ENCODE data around the gene ENO3. TPM values are rescaled to one million over a fixed set of nuclear protein-coding genes. Genes with fewer than 3 reads are reported as not detected.

Gene ENO3
- total and polyA plus RNA-seq, 5 donors, result 198 to 695 (median 246) TPM

DNA sequence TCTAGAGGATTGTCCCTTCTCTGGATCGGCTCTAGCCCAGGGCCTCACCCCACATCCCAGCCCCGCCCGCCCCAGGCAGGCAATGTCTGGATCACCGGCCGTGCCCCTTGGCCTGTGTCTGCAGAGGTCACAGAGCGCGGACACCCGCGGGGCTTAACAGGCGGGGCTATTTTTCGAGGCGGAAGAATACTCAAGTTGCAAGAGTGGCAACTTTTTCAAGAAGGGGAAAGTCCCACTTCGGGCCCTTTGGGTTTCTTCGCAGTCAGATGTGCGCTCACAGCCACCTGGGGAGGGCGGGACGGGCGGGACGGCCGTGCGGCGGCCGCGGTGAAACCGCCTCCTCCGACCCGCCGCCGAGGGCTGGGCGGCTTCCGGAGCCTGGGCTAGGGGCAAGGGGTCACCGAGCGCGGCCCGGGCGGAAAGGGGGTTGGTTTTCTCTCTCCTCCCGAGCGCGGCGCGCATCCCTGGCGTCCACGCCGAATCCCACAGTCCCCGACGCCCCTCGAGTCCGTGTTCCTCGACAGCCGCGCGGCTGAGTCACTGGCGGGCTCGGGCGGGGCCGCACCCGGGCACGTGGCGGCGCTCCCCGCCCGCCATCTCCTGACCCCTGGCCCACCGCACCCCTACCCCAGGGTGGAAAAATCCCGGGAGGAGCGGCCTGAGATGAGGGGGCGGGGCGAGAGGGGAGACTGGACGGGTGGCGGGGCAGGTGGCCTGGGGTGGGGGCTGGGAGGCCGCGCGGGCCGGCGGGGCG lies 1.4 kb upstream of the ENO3 start:
- Histone ChIP-seq H3K9me3 (ENCODE audit: control insufficient read depth, low read length) (no peaks in the 10 kb centered on the region), H3K27ac (ENCODE audit: low read length) (peak overlapping the region; percentile 82), H3K27me3 (ENCODE audit: control insufficient read depth, insufficient read depth) (no peaks in the 10 kb centered on the region), H3K4me3 (ENCODE audit: low read length) (peak overlapping the region; percentile 87), H3K4me1 (ENCODE audit: control insufficient read depth, insufficient read depth, low read length) (peaks cover 5% of the 10 kb centered on the region)
- under 1% methylated on average over 75 of the region's 75 CpGs for WGBS
- intact Hi-C loops (cut with DNase I), result no loop called here
- peak; percentile 83 to 89 (median 88) for DNase-seq
- peak; percentile 22 to 52 for ATAC-seq

GRCh38 chr17:4950075-4950745 lies 709 bp upstream of the ENO3 start:
- WGBS, result 4% methylated on average over 52 of the region's 52 CpGs
- ATAC-seq (peak in 1 of 2 donors; percentile 60), DNase-seq (peak; percentile 83 to 92 (median 91))
- peak overlapping the region; percentile 87 for H3K4me3 ChIP-seq (ENCODE audit: low read length)
- H3K27ac ChIP-seq (ENCODE audit: low read length), result peak overlapping the region; percentile 94
- H3K4me1 ChIP-seq (ENCODE audit: control insufficient read depth, insufficient read depth, low read length), result peaks cover 4% of the 10 kb centered on the region
- intact Hi-C loops (cut with DNase I), result no loop called here
- no peaks in the 10 kb centered on the region for H3K27me3 ChIP-seq (ENCODE audit: control insufficient read depth, insufficient read depth)
- H3K9me3 ChIP-seq (ENCODE audit: control insufficient read depth, low read length), result no peaks in the 10 kb centered on the region

DNA sequence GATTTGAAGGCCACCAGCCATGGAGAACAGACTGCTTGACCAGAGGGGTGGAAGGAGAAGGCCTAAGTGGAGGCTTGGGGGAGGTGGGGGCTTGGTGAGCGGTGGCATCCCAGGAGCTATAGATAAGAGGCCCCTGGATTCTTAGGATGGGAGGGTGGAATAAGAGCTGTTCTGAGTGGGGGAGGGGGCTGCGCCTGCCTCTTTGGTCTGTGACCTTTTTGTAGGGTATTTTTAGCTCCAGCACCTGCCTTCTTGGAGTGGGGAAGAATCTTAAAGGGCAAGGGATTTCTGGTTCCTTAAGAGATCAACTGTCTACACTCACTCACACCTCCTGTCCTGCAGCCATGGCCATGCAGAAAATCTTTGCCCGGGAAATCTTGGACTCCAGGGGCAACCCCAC lies 567 bp downstream of the ENO3 start:
- ATAC-seq (no peak), DNase-seq (no peak)
- intact Hi-C loops (cut with DNase I), result no loop called here
- no peaks in the 10 kb centered on the region for H3K4me1 ChIP-seq (ENCODE audit: control insufficient read depth, insufficient read depth, low read length)
- 58% methylated on average over 3 of the region's 3 CpGs for WGBS
- peak overlapping the region; percentile 94 for H3K27ac ChIP-seq (ENCODE audit: low read length)
- H3K9me3 ChIP-seq (ENCODE audit: control insufficient read depth, low read length), result no peaks in the 10 kb centered on the region
- no peaks in the 10 kb centered on the region for H3K27me3 ChIP-seq (ENCODE audit: control insufficient read depth, insufficient read depth)
- H3K4me3 ChIP-seq (ENCODE audit: low read length), result peak overlapping the region; percentile 27

DNA sequence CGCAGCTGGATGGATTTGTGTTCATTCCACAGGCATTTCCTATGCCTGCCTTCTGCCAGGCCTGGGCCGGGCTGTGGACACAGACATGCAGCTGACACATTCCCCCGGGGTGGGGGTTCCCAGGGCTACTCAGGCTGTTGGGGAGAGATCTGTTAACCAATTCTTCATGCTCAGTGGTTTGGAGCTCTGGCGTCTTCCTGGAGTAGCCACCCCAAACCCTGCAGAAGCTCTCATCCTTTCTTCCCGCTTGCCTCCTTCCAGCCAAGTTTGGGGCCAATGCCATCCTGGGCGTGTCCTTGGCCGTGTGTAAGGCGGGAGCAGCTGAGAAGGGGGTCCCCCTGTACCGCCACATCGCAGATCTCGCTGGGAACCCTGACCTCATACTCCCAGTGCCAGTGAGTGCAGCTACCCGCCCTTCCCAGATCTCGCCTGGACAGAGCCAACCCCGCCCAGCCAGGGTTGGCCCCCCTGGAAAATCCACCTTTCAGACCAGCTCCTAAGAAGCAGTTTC lies 2.6 kb downstream of the ENO3 start:
- no peaks in the 10 kb centered on the region for H3K9me3 ChIP-seq (ENCODE audit: control insufficient read depth, low read length)
- no peak for ATAC-seq
- WGBS, result 72% methylated on average over 14 of the region's 14 CpGs
- DNase-seq, result no peak
- H3K4me1 ChIP-seq (ENCODE audit: control insufficient read depth, insufficient read depth, low read length), result no peaks in the 10 kb centered on the region
- H3K4me3 ChIP-seq (ENCODE audit: low read length), result no peak overlapping the region
- H3K27ac ChIP-seq (ENCODE audit: low read length), result no peak overlapping the region
- intact Hi-C loops (cut with DNase I), result no loop called here
- H3K27me3 ChIP-seq (ENCODE audit: control insufficient read depth, insufficient read depth), result no peaks in the 10 kb centered on the region

DNA sequence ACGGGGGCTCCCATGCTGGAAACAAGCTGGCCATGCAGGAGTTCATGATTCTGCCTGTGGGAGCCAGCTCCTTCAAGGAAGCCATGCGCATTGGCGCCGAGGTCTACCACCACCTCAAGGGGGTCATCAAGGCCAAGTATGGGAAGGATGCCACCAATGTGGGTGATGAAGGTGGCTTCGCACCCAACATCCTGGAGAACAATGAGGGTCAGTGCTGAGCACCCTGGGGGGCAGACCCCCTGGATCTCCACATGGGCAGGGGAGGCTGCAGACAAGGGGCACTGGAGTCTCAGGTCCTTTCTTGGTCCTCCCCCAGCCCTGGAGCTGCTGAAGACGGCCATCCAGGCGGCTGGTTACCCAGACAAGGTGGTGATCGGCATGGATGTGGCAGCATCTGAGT lies 4.2 kb downstream of the ENO3 start:
- DNase-seq (no peak), ATAC-seq (no peak)
- Histone ChIP-seq H3K9me3 (ENCODE audit: control insufficient read depth, low read length) (no peaks in the 10 kb centered on the region), H3K4me1 (ENCODE audit: control insufficient read depth, insufficient read depth, low read length) (no peaks in the 10 kb centered on the region), H3K27me3 (ENCODE audit: control insufficient read depth, insufficient read depth) (no peaks in the 10 kb centered on the region), H3K4me3 (ENCODE audit: low read length) (no peak overlapping the region), H3K27ac (ENCODE audit: low read length) (no peak overlapping the region)
- 98% methylated on average over 8 of the region's 8 CpGs for WGBS
- intact Hi-C loops (cut with DNase I), result no loop called here

DNA sequence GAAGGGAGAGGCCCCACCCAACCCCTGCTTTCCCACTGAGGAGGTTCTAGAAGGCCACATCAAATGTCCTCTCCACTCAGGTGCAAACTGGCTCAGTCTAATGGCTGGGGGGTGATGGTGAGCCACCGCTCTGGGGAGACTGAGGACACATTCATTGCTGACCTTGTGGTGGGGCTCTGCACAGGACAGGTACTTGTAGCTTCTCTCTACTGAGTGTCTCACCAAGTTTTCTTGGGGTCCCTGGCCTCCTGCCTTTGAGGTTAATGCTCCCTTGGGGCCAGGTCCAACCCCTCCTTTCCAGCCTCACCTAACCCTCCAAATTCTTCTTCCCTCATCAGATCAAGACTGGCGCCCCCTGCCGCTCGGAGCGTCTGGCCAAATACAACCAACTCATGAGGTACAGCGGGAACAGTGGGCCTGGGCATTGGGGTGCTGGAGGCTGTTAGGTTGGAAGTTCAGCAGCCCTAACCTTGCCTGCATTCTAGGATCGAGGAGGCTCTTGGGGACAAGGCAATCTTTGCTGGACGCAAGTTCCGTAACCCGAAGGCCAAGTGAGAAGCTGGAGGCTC lies 5.7 kb downstream of the ENO3 start:
- no peaks in the 10 kb centered on the region for H3K27me3 ChIP-seq (ENCODE audit: control insufficient read depth, insufficient read depth)
- intact Hi-C loops (cut with DNase I), result no loop called here
- WGBS, result 73% methylated on average over 10 of the region's 10 CpGs
- ATAC-seq (no peak), DNase-seq (peak in 1 of 3 donors; percentile 82)
- H3K4me3 ChIP-seq (ENCODE audit: low read length), result no peak overlapping the region
- H3K4me1 ChIP-seq (ENCODE audit: control insufficient read depth, insufficient read depth, low read length), result no peaks in the 10 kb centered on the region
- no peak overlapping the region for H3K27ac ChIP-seq (ENCODE audit: low read length)
- no peaks in the 10 kb centered on the region for H3K9me3 ChIP-seq (ENCODE audit: control insufficient read depth, low read length)

GRCh38 chr17:4958102-4958501 lies 7.2 kb downstream of the ENO3 start:
- intact Hi-C loops (cut with DNase I), result no loop called here
- ATAC-seq, result no peak

GRCh38 chr17:4959261-4959965 lies 8.5 kb downstream of the ENO3 start:
- intact Hi-C loops (cut with DNase I), result no loop called here
- peak; percentile 7 to 9 for ATAC-seq

More at GRCh38 chr17:4958102-4958501, 7.2 kb downstream of the ENO3 start:
- no peak for DNase-seq
- Histone ChIP-seq H3K4me3 (ENCODE audit: low read length) (no peak overlapping the region), H3K27ac (ENCODE audit: low read length) (no peak overlapping the region), H3K27me3 (ENCODE audit: control insufficient read depth, insufficient read depth) (no peaks in the 10 kb centered on the region), H3K4me1 (ENCODE audit: control insufficient read depth, insufficient read depth, low read length) (no peaks in the 10 kb centered on the region), H3K9me3 (ENCODE audit: control insufficient read depth, low read length) (no peaks in the 10 kb centered on the region)
- WGBS, result 66% methylated on average over 3 of the region's 3 CpGs

DNA sequence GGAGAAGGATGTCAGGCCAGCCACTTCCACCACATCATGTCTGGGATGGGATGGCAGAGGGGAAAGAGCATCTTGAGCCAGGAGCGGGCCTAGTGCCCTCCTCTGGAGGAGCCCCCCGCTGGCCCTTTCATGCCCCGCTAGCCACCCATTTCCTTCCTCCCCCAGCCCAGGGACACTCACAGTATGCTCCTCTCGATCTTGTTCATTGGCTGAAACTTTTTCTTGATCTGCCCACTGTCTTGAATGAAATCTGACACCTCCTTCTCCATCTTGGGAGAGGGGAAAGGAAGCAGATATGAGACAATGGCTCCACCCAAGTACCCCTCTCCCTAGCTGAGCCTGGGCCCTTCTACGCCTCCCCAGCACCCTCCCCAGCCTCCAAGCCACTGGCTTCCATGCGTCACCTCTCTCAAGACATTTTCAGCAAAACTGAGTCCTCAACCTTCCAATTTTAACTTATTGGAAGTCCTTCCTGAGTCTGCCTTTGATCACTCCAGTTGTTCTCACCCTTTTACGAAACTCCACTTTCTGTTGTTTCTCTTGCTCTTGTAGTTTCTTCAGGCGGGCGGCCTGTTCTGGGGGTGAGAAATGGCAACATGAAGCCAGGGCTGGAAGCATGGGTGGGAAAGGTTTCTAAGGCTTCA lies 9.5 kb downstream of the ENO3 start:
- DNase-seq (no peak), ATAC-seq (no peak)
- H3K4me3 ChIP-seq (ENCODE audit: low read length), result no peak overlapping the region
- H3K27ac ChIP-seq (ENCODE audit: low read length), result no peak overlapping the region
- no peaks in the 10 kb centered on the region for H3K27me3 ChIP-seq (ENCODE audit: control insufficient read depth, insufficient read depth)
- no peaks in the 10 kb centered on the region for H3K9me3 ChIP-seq (ENCODE audit: control insufficient read depth, low read length)
- WGBS, result 81% methylated on average over 9 of the region's 9 CpGs
- no peaks in the 10 kb centered on the region for H3K4me1 ChIP-seq (ENCODE audit: control insufficient read depth, insufficient read depth, low read length)
- intact Hi-C loops (cut with DNase I), result no loop called here

More at GRCh38 chr17:4959261-4959965, 8.5 kb downstream of the ENO3 start:
- H3K27me3 ChIP-seq (ENCODE audit: control insufficient read depth, insufficient read depth), result no peaks in the 10 kb centered on the region
- WGBS, result 86% methylated on average over 18 of the region's 18 CpGs
- no peak overlapping the region for H3K4me3 ChIP-seq (ENCODE audit: low read length)
- no peak for DNase-seq
- no peaks in the 10 kb centered on the region for H3K4me1 ChIP-seq (ENCODE audit: control insufficient read depth, insufficient read depth, low read length)
- no peaks in the 10 kb centered on the region for H3K9me3 ChIP-seq (ENCODE audit: control insufficient read depth, low read length)
- no peak overlapping the region for H3K27ac ChIP-seq (ENCODE audit: low read length)

- Histone ChIP-seq H3K27me3 (ENCODE audit: control insufficient read depth, insufficient read depth) (no peaks in the 10 kb centered on the region), H3K9me3 (ENCODE audit: control insufficient read depth, low read length) (no peaks in the 10 kb centered on the region), H3K4me3 (ENCODE audit: low read length) (no peak overlapping the region), H3K27ac (ENCODE audit: low read length) (no peak overlapping the region), H3K4me1 (ENCODE audit: control insufficient read depth, insufficient read depth, low read length) (no peaks in the 10 kb centered on the region)
- intact Hi-C loops (cut with DNase I), result no loop called here
- no peak for ATAC-seq
- no peak for DNase-seq
- 97% methylated on average over 15 of the region's 15 CpGs for WGBS
Observed at GRCh38 chr17:4965311-4965986, 14.5 kb downstream of the ENO3 start.

All from right cardiac atrium (tissue), 5 donors.